ENCODE results near the gene RNF214.

DNA sequence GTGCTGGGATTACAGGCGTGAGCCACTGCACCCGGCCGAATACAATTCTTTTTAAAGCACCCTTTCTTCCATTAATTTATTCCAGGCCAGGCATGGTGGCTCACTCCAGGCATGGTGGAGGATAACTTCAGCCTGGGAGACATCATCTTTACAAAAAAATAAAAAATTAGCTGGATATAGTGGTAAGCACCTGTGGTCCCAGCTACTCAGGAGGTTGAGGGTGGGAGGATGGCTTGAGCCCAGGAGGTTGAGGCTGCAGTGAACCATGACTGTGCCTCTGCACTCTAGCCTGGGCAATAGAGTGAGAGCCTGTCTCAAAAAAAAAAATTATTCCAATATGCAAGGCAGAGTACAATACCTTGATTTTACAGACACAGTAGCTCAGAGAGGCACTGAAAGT lies 21.9 kb upstream of the RNF214 start:
- TF ChIP-seq ZBTB43 (CRISPR knock-in tag; conservative IDR thresholded peaks at IDR 0.05) (no peak), CTCF (CRISPR knock-in tag; IDR thresholded peaks at IDR 0.05) (no peak), KAT2B (IDR thresholded peaks at IDR 0.05; ENCODE audit: borderline replicate concordance, low read depth, low read length) (no peak), BHLHE40 (IDR thresholded peaks at IDR 0.05; ENCODE audit: low read length) (no peak), SRF (IDR thresholded peaks at IDR 0.05; ENCODE audit: low read depth, low read length) (no peak), ZNF383 (CRISPR knock-in tag; IDR thresholded peaks at IDR 0.05; ENCODE audit: borderline replicate concordance) (no peak), GATAD2A (CRISPR knock-in tag; IDR thresholded peaks at IDR 0.05) (no peak), EP300 (IDR thresholded peaks at IDR 0.05; ENCODE audit: low read depth in 2 of 2, low read length in 2 of 2) (no peak), EP300 (CRISPR knock-in tag; IDR thresholded peaks at IDR 0.05; ENCODE audit: borderline replicate concordance) (no peak), ATF7 (IDR thresholded peaks at IDR 0.05) (no peak), ATF7 (CRISPR knock-in tag; IDR thresholded peaks at IDR 0.05) (no peak), ZFP91 (CRISPR knock-in tag; IDR thresholded peaks at IDR 0.05; ENCODE audit: borderline replicate concordance) (no peak), ZBTB3 (CRISPR knock-in tag; IDR thresholded peaks at IDR 0.05; ENCODE audit: borderline replicate concordance, low read depth) (no peak)
- TF ChIP-seq, protein P1, sequence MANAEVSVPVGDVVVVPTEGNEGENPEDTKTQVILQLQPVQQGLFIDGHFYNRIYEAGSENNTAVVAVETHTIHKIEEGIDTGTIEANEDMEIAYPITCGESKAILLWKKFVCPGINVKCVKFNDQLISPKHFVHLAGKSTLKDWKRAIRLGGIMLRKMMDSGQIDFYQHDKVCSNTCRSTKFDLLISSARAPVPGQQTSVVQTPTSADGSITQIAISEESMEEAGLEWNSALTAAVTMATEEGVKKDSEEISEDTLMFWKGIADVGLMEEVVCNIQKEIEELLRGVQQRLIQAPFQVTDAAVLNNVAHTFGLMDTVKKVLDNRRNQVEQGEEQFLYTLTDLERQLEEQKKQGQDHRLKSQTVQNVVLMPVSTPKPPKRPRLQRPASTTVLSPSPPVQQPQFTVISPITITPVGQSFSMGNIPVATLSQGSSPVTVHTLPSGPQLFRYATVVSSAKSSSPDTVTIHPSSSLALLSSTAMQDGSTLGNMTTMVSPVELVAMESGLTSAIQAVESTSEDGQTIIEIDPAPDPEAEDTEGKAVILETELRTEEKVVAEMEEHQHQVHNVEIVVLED (CRISPR knock-in tag; IDR thresholded peaks at IDR 0.05; ENCODE audit: borderline replicate concordance), result no peak

Data from HepG2 (cell line).